Activated T-cell treated with anti-CD3 and anti-CD28 coated beads, Interleukin-2, amount 50 U/mL, for 72 hours (primary cell): Measurements from ENCODE around the gene HSPA4. TPM values are rescaled to one million over a fixed set of nuclear protein-coding genes. Genes with fewer than 3 reads are reported as not detected.

Experiments
- ATAC-seq, 2 donors: fragments of 150-1000 bp; cut with Tn5 transposase; replicated peaks in 1 of 2; 2 replicates each; pipeline ENCODE4 v1.10.0; 2021; ENCODE audit warnings: moderate library complexity in 2 of 2, mild to moderate bottlenecking in 1 of 2
- DNase-seq, 2 donors: peaks; one replicate each; pipeline ENCODE4 v3.0.0; 2021 to 2022; ENCODE audit warnings: mixed read lengths in 1 of 2
- H3K27ac Mint-ChIP-seq: one replicate; pipeline ENCODE4 v1.8.0; 2022; ENCODE audit warnings: mild to moderate bottlenecking, moderate library complexity, mixed read lengths
- H3K27me3 Mint-ChIP-seq: one replicate; pipeline ENCODE4 v1.8.0; 2022; ENCODE audit warnings: low read depth, mixed read lengths
- H3K36me3 Mint-ChIP-seq, 2 donors: one replicate each; pipeline ENCODE4 v1.8.0; 2022; ENCODE audit warnings: mixed read lengths in 2 of 2, mild to moderate bottlenecking in 1 of 2; ENCODE audit not compliant: insufficient read depth in 2 of 2
- H3K4me1 Mint-ChIP-seq: one replicate; pipeline ENCODE4 v1.8.0; 2022; ENCODE audit warnings: low read depth, mixed read lengths
- H3K4me3 Mint-ChIP-seq, 2 donors: one replicate each; pipeline ENCODE4 v1.8.0; 2022; ENCODE audit warnings: mild to moderate bottlenecking in 2 of 2, mixed read lengths in 2 of 2, moderate library complexity in 2 of 2
- H3K9me3 Mint-ChIP-seq, 2 donors: one replicate each; pipeline ENCODE4 v1.8.0; 2022; ENCODE audit warnings: mixed read lengths in 2 of 2
- total RNA-seq, 2 donors: library from RNA; stranded (reverse); gene quantifications; one replicate each; pipeline ENCODE4 v1.2.3, GENCODE V29; 2022

Gene HSPA4
- total RNA-seq, 2 donors from 2014 or later: 173 to 213 TPM

- Mint-ChIP-seq H3K36me3 (no peaks in the 10 kb centered on the region), H3K4me1 (peaks cover 33% of the 10 kb centered on the region), H3K27ac (no peak overlapping the region), H3K27me3 (no peaks in the 10 kb centered on the region), H3K4me3 (peak overlapping the region in 1 of 2 donors; percentile 45), H3K9me3 (no peaks in the 10 kb centered on the region)
- DNase-seq: peak; percentile 65 to 70
- peak; percentile 80 to 87 for ATAC-seq
These were observed 61.7 kb downstream of the HSPA4 start for GRCh38 chr5:133113331-133114061.

GRCh38 chr5:133114166-133114932 lies 62.5 kb downstream of the HSPA4 start:
- Mint-ChIP-seq H3K9me3 (no peaks in the 10 kb centered on the region), H3K4me3 (no peak overlapping the region), H3K27ac (no peak overlapping the region), H3K27me3 (no peaks in the 10 kb centered on the region), H3K4me1 (peaks cover 32% of the 10 kb centered on the region), H3K36me3 (no peaks in the 10 kb centered on the region)
- DNase-seq (no peak), ATAC-seq (no peak)

GRCh38 chr5:133114933-133115310 lies 63.1 kb downstream of the HSPA4 start:
- H3K36me3 Mint-ChIP-seq: no peaks in the 10 kb centered on the region
- H3K9me3 Mint-ChIP-seq: no peaks in the 10 kb centered on the region
- H3K4me1 Mint-ChIP-seq: peaks cover 32% of the 10 kb centered on the region
- H3K27ac Mint-ChIP-seq: no peak overlapping the region
- H3K4me3 Mint-ChIP-seq: no peak overlapping the region
- no peak for DNase-seq
- H3K27me3 Mint-ChIP-seq: no peaks in the 10 kb centered on the region
- no peak for ATAC-seq

GRCh38 chr5:133116601-133117000 lies 64.8 kb downstream of the HSPA4 start:
- no peak overlapping the region for H3K4me3 Mint-ChIP-seq
- H3K27me3 Mint-ChIP-seq: no peaks in the 10 kb centered on the region
- H3K4me1 Mint-ChIP-seq: peaks cover 21% of the 10 kb centered on the region
- no peaks in the 10 kb centered on the region for H3K36me3 Mint-ChIP-seq
- ATAC-seq (no peak), DNase-seq (no peak)
- no peaks in the 10 kb centered on the region for H3K9me3 Mint-ChIP-seq
- H3K27ac Mint-ChIP-seq: no peak overlapping the region

GRCh38 chr5:133117166-133117911 lies 65.5 kb downstream of the HSPA4 start:
- ATAC-seq: no peak
- Mint-ChIP-seq H3K4me1 (peaks cover 20% of the 10 kb centered on the region), H3K9me3 (no peaks in the 10 kb centered on the region), H3K36me3 (no peaks in the 10 kb centered on the region), H3K27ac (no peak overlapping the region), H3K4me3 (no peak overlapping the region), H3K27me3 (no peaks in the 10 kb centered on the region)
- DNase-seq: no peak

- Mint-ChIP-seq H3K27ac (no peak overlapping the region), H3K4me3 (no peak overlapping the region), H3K27me3 (no peaks in the 10 kb centered on the region), H3K36me3 (no peaks in the 10 kb centered on the region), H3K4me1 (peaks cover 13% of the 10 kb centered on the region), H3K9me3 (no peaks in the 10 kb centered on the region)
- DNase-seq (no peak), ATAC-seq (no peak)
These were observed 66.2 kb downstream of the HSPA4 start for GRCh38 chr5:133117912-133118445.

GRCh38 chr5:133118741-133119140 lies 66.9 kb downstream of the HSPA4 start:
- no peaks in the 10 kb centered on the region for H3K9me3 Mint-ChIP-seq
- ATAC-seq (no peak), DNase-seq (no peak)
- H3K36me3 Mint-ChIP-seq: no peaks in the 10 kb centered on the region
- H3K4me1 Mint-ChIP-seq: peaks cover 6% of the 10 kb centered on the region
- H3K27me3 Mint-ChIP-seq: no peaks in the 10 kb centered on the region
- H3K27ac Mint-ChIP-seq: no peak overlapping the region
- H3K4me3 Mint-ChIP-seq: no peak overlapping the region

- Mint-ChIP-seq H3K4me1 (peaks cover under 1% of the 10 kb centered on the region), H3K9me3 (no peaks in the 10 kb centered on the region), H3K27me3 (no peaks in the 10 kb centered on the region), H3K36me3 (no peaks in the 10 kb centered on the region), H3K27ac (no peak overlapping the region), H3K4me3 (no peak overlapping the region)
- no peak for DNase-seq
- no peak for ATAC-seq
These were observed 67.5 kb downstream of the HSPA4 start for GRCh38 chr5:133119233-133119711.

GRCh38 chr5:133120156-133120750 lies 68.4 kb downstream of the HSPA4 start:
- DNase-seq (no peak), ATAC-seq (no peak)
- Mint-ChIP-seq H3K27ac (no peak overlapping the region), H3K4me1 (no peaks in the 10 kb centered on the region), H3K9me3 (no peaks in the 10 kb centered on the region), H3K36me3 (no peaks in the 10 kb centered on the region), H3K27me3 (no peaks in the 10 kb centered on the region), H3K4me3 (no peak overlapping the region)

GRCh38 chr5:133121080-133121479 lies 69.3 kb downstream of the HSPA4 start:
- ATAC-seq (no peak), DNase-seq (no peak)
- Mint-ChIP-seq H3K9me3 (no peaks in the 10 kb centered on the region), H3K27me3 (no peaks in the 10 kb centered on the region), H3K36me3 (no peaks in the 10 kb centered on the region), H3K4me1 (no peaks in the 10 kb centered on the region), H3K27ac (no peak overlapping the region), H3K4me3 (no peak overlapping the region)

GRCh38 chr5:133121611-133122150 lies 69.9 kb downstream of the HSPA4 start:
- Mint-ChIP-seq H3K4me1 (no peaks in the 10 kb centered on the region), H3K27me3 (no peaks in the 10 kb centered on the region), H3K27ac (no peak overlapping the region), H3K4me3 (no peak overlapping the region), H3K9me3 (no peaks in the 10 kb centered on the region), H3K36me3 (no peaks in the 10 kb centered on the region)
- DNase-seq: no peak
- no peak for ATAC-seq

GRCh38 chr5:133122711-133123110 lies 70.9 kb downstream of the HSPA4 start:
- no peaks in the 10 kb centered on the region for H3K36me3 Mint-ChIP-seq
- H3K4me3 Mint-ChIP-seq: no peak overlapping the region
- no peaks in the 10 kb centered on the region for H3K9me3 Mint-ChIP-seq
- H3K4me1 Mint-ChIP-seq: no peaks in the 10 kb centered on the region
- no peak overlapping the region for H3K27ac Mint-ChIP-seq
- ATAC-seq: no peak
- H3K27me3 Mint-ChIP-seq: no peaks in the 10 kb centered on the region
- no peak for DNase-seq
